Measurements from ENCODE around the gene FRAS1.
"Not testable (repeated sequence)": the region's sequence is repeated elsewhere in the genome, so short reads cannot be mapped to it uniquely, and the experiment has no call there.

Gene FRAS1

DNA sequence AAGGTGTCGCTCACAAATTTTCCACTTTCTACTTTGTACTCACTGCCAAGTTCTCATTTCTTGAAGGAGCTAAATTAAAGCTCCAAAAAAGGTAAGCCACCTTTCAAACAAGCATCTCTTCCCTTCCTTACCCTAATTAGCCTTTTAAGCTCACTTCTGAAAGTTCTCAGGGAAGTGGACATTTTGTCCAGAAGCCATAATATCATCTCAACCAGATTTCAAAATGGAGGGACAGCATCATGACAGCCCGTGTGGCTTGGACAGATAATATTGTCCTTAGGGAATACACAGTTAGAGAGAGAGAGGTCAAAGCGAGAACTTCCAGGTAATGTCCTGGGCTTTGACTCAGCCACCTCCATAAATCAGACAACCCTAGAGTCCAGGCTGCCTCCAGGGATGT, 400.6 kb downstream of the FRAS1 start:
- in situ Hi-C loops (cut with MboI; ENCODE audit: low sequenced_read_pairs, unreplicated experiment), result no loop called here
- no peak for DNase-seq (ENCODE audit: low spot score)

DNA sequence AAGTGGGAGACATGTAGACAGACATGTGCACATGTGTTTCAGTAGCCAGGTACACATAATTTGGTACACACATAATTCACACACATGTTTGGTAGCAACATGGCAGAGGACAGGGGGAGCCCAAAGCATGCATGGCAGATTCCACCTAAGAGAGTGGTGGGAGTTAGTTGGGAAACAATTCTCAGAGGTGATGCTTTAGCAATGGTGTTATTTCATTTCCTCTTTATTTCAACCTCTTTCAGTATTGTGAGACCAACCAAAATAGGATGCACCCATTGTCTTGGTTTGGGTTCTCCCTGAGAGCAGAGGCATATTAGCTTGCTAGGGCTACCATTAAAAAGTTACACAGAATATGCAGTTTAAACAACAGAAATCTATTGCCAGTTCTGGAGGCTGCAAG, 402.2 kb downstream of the FRAS1 start:
- in situ Hi-C loops (cut with MboI; ENCODE audit: low sequenced_read_pairs, unreplicated experiment), result no loop called here
- no peak for DNase-seq (ENCODE audit: low spot score)
- TF ChIP-seq, protein P1, sequence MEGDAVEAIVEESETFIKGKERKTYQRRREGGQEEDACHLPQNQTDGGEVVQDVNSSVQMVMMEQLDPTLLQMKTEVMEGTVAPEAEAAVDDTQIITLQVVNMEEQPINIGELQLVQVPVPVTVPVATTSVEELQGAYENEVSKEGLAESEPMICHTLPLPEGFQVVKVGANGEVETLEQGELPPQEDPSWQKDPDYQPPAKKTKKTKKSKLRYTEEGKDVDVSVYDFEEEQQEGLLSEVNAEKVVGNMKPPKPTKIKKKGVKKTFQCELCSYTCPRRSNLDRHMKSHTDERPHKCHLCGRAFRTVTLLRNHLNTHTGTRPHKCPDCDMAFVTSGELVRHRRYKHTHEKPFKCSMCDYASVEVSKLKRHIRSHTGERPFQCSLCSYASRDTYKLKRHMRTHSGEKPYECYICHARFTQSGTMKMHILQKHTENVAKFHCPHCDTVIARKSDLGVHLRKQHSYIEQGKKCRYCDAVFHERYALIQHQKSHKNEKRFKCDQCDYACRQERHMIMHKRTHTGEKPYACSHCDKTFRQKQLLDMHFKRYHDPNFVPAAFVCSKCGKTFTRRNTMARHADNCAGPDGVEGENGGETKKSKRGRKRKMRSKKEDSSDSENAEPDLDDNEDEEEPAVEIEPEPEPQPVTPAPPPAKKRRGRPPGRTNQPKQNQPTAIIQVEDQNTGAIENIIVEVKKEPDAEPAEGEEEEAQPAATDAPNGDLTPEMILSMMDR (IDR thresholded peaks at IDR 0.05; ENCODE audit: borderline replicate concordance, control extremely low read depth, extremely low read depth, insufficient read depth, missing control alignments), result no peak

More for the DNA sequence above, 400.6 kb downstream of the FRAS1 start:
- TF ChIP-seq, protein P1 (IDR thresholded peaks at IDR 0.05; ENCODE audit: borderline replicate concordance, control extremely low read depth, extremely low read depth, insufficient read depth, missing control alignments), result no peak

DNA sequence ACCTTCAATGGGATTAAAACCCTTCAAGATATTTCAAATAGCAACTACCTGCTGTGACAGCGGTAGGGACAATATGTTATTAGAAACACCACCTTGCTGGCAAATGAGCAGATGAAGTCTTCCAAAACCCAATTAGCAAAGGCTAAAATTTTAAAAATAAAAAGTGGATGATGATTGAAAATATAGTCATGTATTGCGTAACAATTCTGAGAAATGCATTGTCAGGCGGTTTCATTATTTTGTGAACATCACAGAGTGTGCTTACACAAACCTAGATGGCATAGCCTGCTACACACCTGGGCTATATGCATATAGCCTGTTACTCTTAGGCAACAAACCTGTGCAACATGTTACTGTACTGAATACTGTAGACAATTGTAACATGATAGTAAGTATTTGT, 403.2 kb downstream of the FRAS1 start:
- in situ Hi-C loops (cut with MboI; ENCODE audit: low sequenced_read_pairs, unreplicated experiment), result no loop called here
- DNase-seq (ENCODE audit: low spot score), result no peak
- TF ChIP-seq, protein P1 (IDR thresholded peaks at IDR 0.05; ENCODE audit: borderline replicate concordance, control extremely low read depth, extremely low read depth, insufficient read depth, missing control alignments), result no peak

DNA sequence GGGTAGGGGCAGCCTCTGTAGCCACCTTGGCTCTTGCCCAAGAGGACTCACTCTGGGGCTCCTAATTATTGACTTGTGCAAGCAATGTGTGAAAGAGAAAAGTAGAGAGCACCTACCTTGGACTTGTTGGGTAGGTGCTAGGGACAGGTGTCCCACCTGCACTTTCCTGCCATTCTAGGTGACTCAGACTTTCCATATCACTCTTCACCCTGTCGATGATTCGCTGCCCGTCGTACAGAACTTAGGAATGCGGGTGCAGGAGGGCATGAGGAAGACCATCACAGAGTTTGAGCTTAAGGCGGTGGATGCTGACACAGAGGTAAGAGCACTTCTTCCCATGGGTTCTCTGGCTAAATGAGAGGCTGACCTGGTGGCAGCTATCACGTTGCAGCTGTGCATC, 407.1 kb downstream of the FRAS1 start:
- in situ Hi-C loops (cut with MboI; ENCODE audit: low sequenced_read_pairs, unreplicated experiment), result no loop called here
- DNase-seq (ENCODE audit: low spot score), result no peak
- TF ChIP-seq, protein P1 (IDR thresholded peaks at IDR 0.05; ENCODE audit: borderline replicate concordance, control extremely low read depth, extremely low read depth, insufficient read depth, missing control alignments), result no peak

DNA sequence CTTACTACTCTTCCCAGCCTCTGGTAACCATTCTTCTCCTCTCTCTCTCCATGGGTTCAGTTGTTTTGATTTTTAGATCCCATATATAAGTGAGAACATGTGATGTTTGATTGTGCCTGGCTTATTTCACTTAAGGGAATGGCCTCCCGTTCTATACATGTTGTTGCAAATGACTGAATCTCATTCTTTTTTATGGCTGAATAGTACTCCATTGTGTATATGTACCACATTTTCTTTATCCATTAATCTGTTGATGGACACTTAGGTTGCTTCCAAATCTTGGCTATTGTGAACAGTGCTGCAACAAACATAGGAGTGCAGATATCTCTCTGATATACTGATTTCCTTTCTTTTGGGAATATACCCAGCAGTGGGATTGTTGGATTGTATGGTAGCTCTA, 410.1 kb downstream of the FRAS1 start:
- in situ Hi-C loops (cut with MboI; ENCODE audit: low sequenced_read_pairs, unreplicated experiment); DNase-seq (ENCODE audit: low spot score): not testable (repeated sequence)

DNA sequence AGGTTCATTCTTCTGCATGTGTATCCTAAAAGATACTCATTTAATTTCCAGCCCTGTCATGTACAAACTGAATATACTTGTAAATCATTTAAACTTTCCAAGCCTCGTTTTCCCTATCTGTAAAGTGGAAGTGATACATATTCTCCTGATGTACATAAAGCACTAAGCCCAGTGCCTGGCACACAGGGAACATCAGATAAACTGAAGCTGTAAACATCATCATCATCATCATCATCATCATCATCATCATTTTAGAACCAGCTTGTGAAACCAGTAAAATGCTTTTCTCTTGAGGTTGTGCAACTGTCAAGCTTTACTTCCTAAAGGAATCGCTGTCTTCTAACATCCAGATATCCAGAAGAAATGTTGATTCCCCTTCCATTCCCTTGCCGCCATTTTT, 411.1 kb downstream of the FRAS1 start:
- TF ChIP-seq, protein P1 (IDR thresholded peaks at IDR 0.05; ENCODE audit: borderline replicate concordance, control extremely low read depth, extremely low read depth, insufficient read depth, missing control alignments), result no peak
- DNase-seq (ENCODE audit: low spot score), result no peak
- in situ Hi-C loops (cut with MboI; ENCODE audit: low sequenced_read_pairs, unreplicated experiment), result no loop called here

DNA sequence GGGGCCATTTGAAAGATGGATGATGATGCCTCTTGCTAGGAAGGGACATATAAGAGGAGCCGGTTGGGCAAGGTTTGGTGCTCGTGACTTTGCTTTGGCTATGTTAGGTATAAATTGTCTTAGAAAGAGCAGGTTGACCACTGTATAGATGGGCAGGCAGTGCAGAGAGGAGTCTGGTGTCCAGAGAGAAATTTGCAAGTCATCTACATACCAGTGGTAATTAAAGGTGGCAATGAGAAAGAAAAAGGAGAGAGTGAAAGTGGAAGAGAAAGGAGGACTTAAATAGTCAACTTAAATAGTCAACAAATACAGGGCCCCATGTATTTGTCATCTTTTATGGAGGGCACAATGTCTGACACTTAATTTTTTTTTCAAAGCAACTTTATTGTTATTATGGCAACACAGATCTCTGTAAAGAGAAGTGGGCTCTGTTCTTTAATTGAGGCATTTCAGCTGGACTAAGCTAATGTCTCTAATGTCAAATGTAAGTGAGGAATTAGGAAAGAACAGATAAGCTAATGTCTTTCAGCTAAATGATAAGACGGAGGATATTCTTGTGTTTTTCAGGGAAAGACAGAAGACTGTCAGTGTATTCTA, 419.1 kb downstream of the FRAS1 start:
- TF ChIP-seq, protein P1 (IDR thresholded peaks at IDR 0.05; ENCODE audit: borderline replicate concordance, control extremely low read depth, extremely low read depth, insufficient read depth, missing control alignments), result no peak
- in situ Hi-C loops (cut with MboI; ENCODE audit: low sequenced_read_pairs, unreplicated experiment), result no loop called here
- DNase-seq (ENCODE audit: low spot score), result no peak

All from GM13976 (cell line).